Natural killer cell (primary cell): ENCODE results near the gene CLSTN2. TPM values are rescaled to one million over a fixed set of nuclear protein-coding genes. Genes with fewer than 3 reads are reported as not detected.

Source experiments
- ATAC-seq, 3 donors: fragments of 150-1000 bp in 2 of 3; fragments of 200-7000 bp in 1 of 3; cut with Tn5 transposase; 1 replicate in 1 of 3; 2 replicates in 2 of 3; pipeline ENCODE4 v1.10.0; 2021; ENCODE audit warnings: mild to moderate bottlenecking in 2 of 3, moderate library complexity in 2 of 3
- DNase-seq, 2 donors: peaks; one replicate each; pipeline versions ENCODE4 v3.0.0 to v3.0.0-alpha.2; 2013 to 2021; ENCODE audit warnings: mixed read lengths in 1 of 2
- H3K27ac ChIP-seq: one replicate; pipeline ENCODE4 v1.5.1; 2013; ENCODE audit warnings: mild to moderate bottlenecking, low read length
- H3K27me3 ChIP-seq: one replicate; pipeline ENCODE4 v1.6.1; 2013; ENCODE audit warnings: low read length; ENCODE audit not compliant: control insufficient read depth, insufficient read depth
- H3K36me3 ChIP-seq: one replicate; pipeline ENCODE4 v1.6.1; 2013; ENCODE audit warnings: low read length; ENCODE audit not compliant: control insufficient read depth, insufficient read depth
- H3K4me1 ChIP-seq: one replicate; pipeline ENCODE4 v1.6.1; 2013; ENCODE audit warnings: low read length; ENCODE audit not compliant: control insufficient read depth, insufficient read depth
- H3K4me3 ChIP-seq: one replicate; pipeline ENCODE4 v1.5.1; 2013; ENCODE audit warnings: low read length
- H3K9me3 ChIP-seq: one replicate; pipeline ENCODE4 v1.6.1; 2013; ENCODE audit warnings: low read length; ENCODE audit not compliant: control insufficient read depth, insufficient read depth
- H3K27ac Mint-ChIP-seq, 2 donors: one replicate each; pipeline ENCODE4 v1.8.0; 2022; ENCODE audit warnings: mild to moderate bottlenecking in 2 of 2, mixed read lengths in 2 of 2, moderate library complexity in 1 of 2
- H3K27me3 Mint-ChIP-seq, 2 donors: one replicate each; pipeline ENCODE4 v1.8.0; 2022; ENCODE audit warnings: low read depth in 2 of 2, mixed read lengths in 2 of 2
- H3K36me3 Mint-ChIP-seq: one replicate; pipeline ENCODE4 v1.8.0; 2022; ENCODE audit warnings: mixed read lengths
- H3K4me1 Mint-ChIP-seq, 2 donors: one replicate each; pipeline ENCODE4 v1.8.0; 2022; ENCODE audit warnings: mixed read lengths in 2 of 2
- H3K4me3 Mint-ChIP-seq: one replicate; pipeline ENCODE4 v1.8.0; 2022; ENCODE audit warnings: mild to moderate bottlenecking, moderate library complexity, mixed read lengths
- H3K9me3 Mint-ChIP-seq, 2 donors: one replicate each; pipeline ENCODE4 v1.8.0; 2022; ENCODE audit warnings: mixed read lengths in 2 of 2
- WGBS: methylation state at CpG from one replicate; pipeline ENCODE4 v1.1.7; 2013; ENCODE audit warnings: missing lambda C conversion rate; ENCODE audit not compliant: insufficient coverage; 5-methylcytosine and 5-hydroxymethylcytosine counted together
- intact Hi-C: fragments of 100-400 bp; cut with micrococcal nuclease; formaldehyde crosslinking; loops from one replicate; pipeline ENCODE4 v1.14.2; 2022
- total RNA-seq, 4 donors: library from RNA; stranded (reverse); fragments of 120-200 nt in 1 of 4; gene quantifications; one replicate each; pipeline versions ENCODE4 v1.2.3 to v1.2.4, GENCODE V29; 2013 to 2022
- TF ChIP-seq, protein P1 (sequence below): fragments of 200-600 bp; IDR thresholded peaks from one replicate; pipeline ENCODE4 v1.8.0; 2022; ENCODE audit warnings: antibody characterized with exemption

The CLSTN2 gene
- total RNA-seq, 3 donors from 2014 or later (not counting 1 experiment from before 2014, with no cell fraction given) = 0.05 TPM; not detected in 2

- Histone ChIP-seq H3K4me1 (no peaks in the 10 kb centered on the region), H3K27ac (no peak overlapping the region), H3K27me3 (no peaks in the 10 kb centered on the region), H3K9me3 (no peaks in the 10 kb centered on the region), H3K4me3 (no peak overlapping the region), H3K36me3 (no peaks in the 10 kb centered on the region)
- Mint-ChIP-seq H3K36me3 (no peaks in the 10 kb centered on the region), H3K4me1 (no peaks in the 10 kb centered on the region), H3K27ac (no peak overlapping the region), H3K27me3 (peaks cover 4 to 9% of the 10 kb centered on the region in 2 donors), H3K4me3 (no peak overlapping the region), H3K9me3 (no peaks in the 10 kb centered on the region)
- ATAC-seq = no peak
- TF ChIP-seq, protein P1, sequence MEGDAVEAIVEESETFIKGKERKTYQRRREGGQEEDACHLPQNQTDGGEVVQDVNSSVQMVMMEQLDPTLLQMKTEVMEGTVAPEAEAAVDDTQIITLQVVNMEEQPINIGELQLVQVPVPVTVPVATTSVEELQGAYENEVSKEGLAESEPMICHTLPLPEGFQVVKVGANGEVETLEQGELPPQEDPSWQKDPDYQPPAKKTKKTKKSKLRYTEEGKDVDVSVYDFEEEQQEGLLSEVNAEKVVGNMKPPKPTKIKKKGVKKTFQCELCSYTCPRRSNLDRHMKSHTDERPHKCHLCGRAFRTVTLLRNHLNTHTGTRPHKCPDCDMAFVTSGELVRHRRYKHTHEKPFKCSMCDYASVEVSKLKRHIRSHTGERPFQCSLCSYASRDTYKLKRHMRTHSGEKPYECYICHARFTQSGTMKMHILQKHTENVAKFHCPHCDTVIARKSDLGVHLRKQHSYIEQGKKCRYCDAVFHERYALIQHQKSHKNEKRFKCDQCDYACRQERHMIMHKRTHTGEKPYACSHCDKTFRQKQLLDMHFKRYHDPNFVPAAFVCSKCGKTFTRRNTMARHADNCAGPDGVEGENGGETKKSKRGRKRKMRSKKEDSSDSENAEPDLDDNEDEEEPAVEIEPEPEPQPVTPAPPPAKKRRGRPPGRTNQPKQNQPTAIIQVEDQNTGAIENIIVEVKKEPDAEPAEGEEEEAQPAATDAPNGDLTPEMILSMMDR = no peak
- WGBS = no CpG with 5 or more reads among the region's 1 CpG
- DNase-seq = no peak
- intact Hi-C loops = no loop called here
Observed at GRCh38 chr3:140377644-140378043, 442.7 kb downstream of the CLSTN2 start.

- Histone ChIP-seq H3K27ac (no peak overlapping the region), H3K9me3 (no peaks in the 10 kb centered on the region), H3K4me1 (no peaks in the 10 kb centered on the region), H3K27me3 (no peaks in the 10 kb centered on the region), H3K4me3 (no peak overlapping the region), H3K36me3 (no peaks in the 10 kb centered on the region)
- 0% methylated on average over 1 of the region's 3 CpGs for WGBS
- no peaks in the 10 kb centered on the region for H3K9me3 Mint-ChIP-seq
- intact Hi-C loops = no loop called here
- no peak for DNase-seq
- no peaks in the 10 kb centered on the region for H3K36me3 Mint-ChIP-seq
- no peak overlapping the region for H3K27ac Mint-ChIP-seq
- no peaks in the 10 kb centered on the region for H3K4me1 Mint-ChIP-seq
- H3K27me3 Mint-ChIP-seq = peaks cover 4 to 9% of the 10 kb centered on the region in 2 donors
- TF ChIP-seq, protein P1 = no peak
- ATAC-seq = no peak
- H3K4me3 Mint-ChIP-seq = no peak overlapping the region
Observed at GRCh38 chr3:140378571-140379340, 443.8 kb downstream of the CLSTN2 start.

- DNase-seq (no peak), ATAC-seq (no peak)
- H3K36me3 Mint-ChIP-seq = no peaks in the 10 kb centered on the region
- Histone ChIP-seq H3K9me3 (no peaks in the 10 kb centered on the region), H3K36me3 (no peaks in the 10 kb centered on the region), H3K27ac (no peak overlapping the region), H3K27me3 (no peaks in the 10 kb centered on the region), H3K4me1 (no peaks in the 10 kb centered on the region), H3K4me3 (no peak overlapping the region)
- intact Hi-C loops = no loop called here
- H3K4me3 Mint-ChIP-seq = no peak overlapping the region
- no peaks in the 10 kb centered on the region for H3K4me1 Mint-ChIP-seq
- H3K27ac Mint-ChIP-seq = no peak overlapping the region
- peaks cover 0 to 3% of the 10 kb centered on the region in 2 donors for H3K27me3 Mint-ChIP-seq
- WGBS = 75% methylated on average over 7 of the region's 8 CpGs
- no peaks in the 10 kb centered on the region for H3K9me3 Mint-ChIP-seq
- TF ChIP-seq, protein P1 = no peak
Observed at GRCh38 chr3:140384028-140384771, 449.2 kb downstream of the CLSTN2 start.
